Left renal pelvis (tissue), 4 donors: Measurements from ENCODE around the gene BMPR1B. TPM values are rescaled to one million over a fixed set of nuclear protein-coding genes. Genes with fewer than 3 reads are reported as not detected.

Experiments
- DNase-seq, 4 donors: peaks; one replicate each; pipeline ENCODE4 v3.0.0-alpha.2; 2013; ENCODE audit warnings: low read depth in 4 of 4, low spot score in 3 of 4
- polyA plus RNA-seq, 4 donors: library from polyadenylated mRNA; unstranded; fragments of 120-200 nt; gene quantifications; one replicate each; pipeline ENCODE4 v1.2.1, GENCODE V29; 2013; ENCODE audit not compliant: insufficient read length in 4 of 4

The BMPR1B gene
- polyA plus RNA-seq = 10 to 100 TPM in 3 of 4 donors, 1 to 10 TPM in 1; 6.7 to 33.7 (median 23.7) TPM

- peak in 2 of 4 donors; percentile 59 to 66 for DNase-seq
These were observed at the start of gene BMPR1B for GRCh38 chr4:94757192-94758140. Gene BMPR1B, plus strand, starts transcription at chr4:94757955. Its CDS starts 346,470 bp downstream, at chr4:95104425.

GRCh38 chr4:94711635-94712034, 46.1 kb upstream of the BMPR1B start:
- no peak for DNase-seq

GRCh38 chr4:94714365-94715160, 43.2 kb upstream of the BMPR1B start:
- DNase-seq = no peak

GRCh38 chr4:94715726-94716125, 42.0 kb upstream of the BMPR1B start:
- no peak for DNase-seq

GRCh38 chr4:94721310-94721709, 36.4 kb upstream of the BMPR1B start:
- DNase-seq = no peak

GRCh38 chr4:94722270-94722669, 35.5 kb upstream of the BMPR1B start:
- no peak for DNase-seq

GRCh38 chr4:94722748-94723147, 35.0 kb upstream of the BMPR1B start:
- DNase-seq = no peak

GRCh38 chr4:94724016-94724790, 33.6 kb upstream of the BMPR1B start:
- DNase-seq = no peak

- DNase-seq = no peak
These were observed 31.1 kb upstream of the BMPR1B start for GRCh38 chr4:94726524-94727123.

GRCh38 chr4:94728056-94728766, 29.5 kb upstream of the BMPR1B start:
- no peak for DNase-seq

- DNase-seq = no peak
These were observed 25.4 kb upstream of the BMPR1B start for GRCh38 chr4:94732358-94732698.

- no peak for DNase-seq
These were observed 18.0 kb upstream of the BMPR1B start for GRCh38 chr4:94739741-94740140.

- no peak for DNase-seq
These were observed 16.5 kb upstream of the BMPR1B start for GRCh38 chr4:94741304-94741703.

- no peak for DNase-seq
These were observed 13.9 kb upstream of the BMPR1B start for GRCh38 chr4:94743838-94744237.

GRCh38 chr4:94744850-94745249, 12.9 kb upstream of the BMPR1B start:
- DNase-seq = no peak

GRCh38 chr4:94746746-94747145, 11.0 kb upstream of the BMPR1B start:
- DNase-seq = no peak

GRCh38 chr4:94758141-94758699, 465 bp downstream of the BMPR1B start:
- no peak for DNase-seq

GRCh38 chr4:94758700-94759399, 1.1 kb downstream of the BMPR1B start:
- DNase-seq = no peak

- no peak for DNase-seq
These were observed 2.0 kb downstream of the BMPR1B start for GRCh38 chr4:94759767-94760211.
